WI38 (cell line): ENCODE measurements around the gene FOXK2.

Source experiments
- H3K4me3 ChIP-seq: 2 replicates; pipeline ENCODE4 v1.5.1; 2011; ENCODE audit warnings: low read depth, mild to moderate bottlenecking, control low read depth, low read length
- TF ChIP-seq, protein P1 (sequence below): IDR thresholded peaks from 2 replicates; pipeline ENCODE4 v1.5.1; 2012; ENCODE audit warnings: low read depth, mild to moderate bottlenecking, control low read depth, low read length

The FOXK2 gene

DNA sequence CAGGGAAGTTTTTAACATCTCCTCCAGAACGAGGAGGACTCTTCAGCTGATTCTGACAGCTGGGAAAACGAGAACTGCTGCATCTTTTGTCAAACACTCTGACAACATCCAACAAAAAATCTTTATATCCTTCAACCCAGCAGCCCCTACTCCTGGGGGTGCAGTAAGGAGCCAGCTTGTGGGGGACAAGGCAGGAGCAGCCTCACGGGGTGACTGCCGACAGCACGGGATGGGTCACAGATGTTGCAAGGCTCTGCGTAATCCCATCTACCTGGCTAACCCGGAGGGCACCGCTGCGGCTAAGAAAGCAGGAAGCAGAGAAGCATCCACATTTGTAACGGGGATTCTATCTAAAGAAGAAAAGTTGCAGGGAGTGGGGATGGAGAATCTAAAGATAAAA lies 100.1 kb downstream of the FOXK2 start:
- TF ChIP-seq, protein P1, sequence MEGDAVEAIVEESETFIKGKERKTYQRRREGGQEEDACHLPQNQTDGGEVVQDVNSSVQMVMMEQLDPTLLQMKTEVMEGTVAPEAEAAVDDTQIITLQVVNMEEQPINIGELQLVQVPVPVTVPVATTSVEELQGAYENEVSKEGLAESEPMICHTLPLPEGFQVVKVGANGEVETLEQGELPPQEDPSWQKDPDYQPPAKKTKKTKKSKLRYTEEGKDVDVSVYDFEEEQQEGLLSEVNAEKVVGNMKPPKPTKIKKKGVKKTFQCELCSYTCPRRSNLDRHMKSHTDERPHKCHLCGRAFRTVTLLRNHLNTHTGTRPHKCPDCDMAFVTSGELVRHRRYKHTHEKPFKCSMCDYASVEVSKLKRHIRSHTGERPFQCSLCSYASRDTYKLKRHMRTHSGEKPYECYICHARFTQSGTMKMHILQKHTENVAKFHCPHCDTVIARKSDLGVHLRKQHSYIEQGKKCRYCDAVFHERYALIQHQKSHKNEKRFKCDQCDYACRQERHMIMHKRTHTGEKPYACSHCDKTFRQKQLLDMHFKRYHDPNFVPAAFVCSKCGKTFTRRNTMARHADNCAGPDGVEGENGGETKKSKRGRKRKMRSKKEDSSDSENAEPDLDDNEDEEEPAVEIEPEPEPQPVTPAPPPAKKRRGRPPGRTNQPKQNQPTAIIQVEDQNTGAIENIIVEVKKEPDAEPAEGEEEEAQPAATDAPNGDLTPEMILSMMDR: no peak
- H3K4me3 ChIP-seq: no peak overlapping the region

- H3K4me3 ChIP-seq: no peak overlapping the region
- TF ChIP-seq, protein P1: no peak
Observed at GRCh38 chr17:82623707-82624106, 104.2 kb downstream of the FOXK2 start.

DNA sequence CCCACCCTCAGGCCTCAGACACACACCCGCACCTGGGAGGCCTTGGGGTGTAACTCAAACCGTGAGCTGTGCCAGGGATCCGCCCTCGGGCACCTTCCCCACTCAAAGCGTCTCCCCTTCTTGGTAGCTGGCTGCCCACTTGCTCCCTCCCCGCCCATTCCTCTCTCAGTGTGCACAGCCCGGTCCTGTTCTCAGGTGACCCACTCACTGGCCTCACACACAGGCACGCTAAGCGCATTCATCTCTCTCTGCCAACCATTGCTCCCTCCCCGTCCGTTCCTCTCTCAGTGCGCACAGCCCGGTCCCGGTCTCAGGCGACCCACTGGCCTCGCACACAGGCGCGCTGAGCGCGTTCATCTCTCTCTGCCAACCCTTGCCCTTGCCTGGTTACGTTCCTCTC lies 107.9 kb downstream of the FOXK2 start:
- H3K4me3 ChIP-seq: no peak overlapping the region
- TF ChIP-seq, protein P1: no peak

DNA sequence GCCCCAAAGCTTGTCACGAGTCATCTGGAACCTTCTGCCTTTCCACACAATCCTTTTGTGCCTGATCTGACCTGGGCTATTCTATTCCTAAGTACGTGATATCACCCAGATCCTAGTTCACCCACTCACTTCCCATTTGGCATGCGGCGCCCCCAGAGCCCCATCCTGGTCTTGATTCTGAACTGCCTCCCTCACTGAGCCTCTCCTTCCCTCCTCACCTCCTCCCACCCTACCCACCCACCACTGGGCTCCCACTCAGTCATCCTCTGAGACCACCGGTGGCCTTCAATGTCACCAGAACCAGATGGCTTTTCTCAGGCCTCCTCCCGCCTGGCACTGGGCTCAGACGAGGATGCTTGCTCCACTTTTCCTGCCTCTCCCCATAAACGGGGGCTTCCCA lies 110.2 kb downstream of the FOXK2 start:
- H3K4me3 ChIP-seq: no peak overlapping the region
- TF ChIP-seq, protein P1: no peak

- TF ChIP-seq, protein P1: no peak
- H3K4me3 ChIP-seq: no peak overlapping the region
Observed at GRCh38 chr17:82630212-82630611, 110.7 kb downstream of the FOXK2 start.

GRCh38 chr17:82631544-82631943 lies 112.0 kb downstream of the FOXK2 start:
- H3K4me3 ChIP-seq: no peak overlapping the region
- TF ChIP-seq, protein P1: no peak

DNA sequence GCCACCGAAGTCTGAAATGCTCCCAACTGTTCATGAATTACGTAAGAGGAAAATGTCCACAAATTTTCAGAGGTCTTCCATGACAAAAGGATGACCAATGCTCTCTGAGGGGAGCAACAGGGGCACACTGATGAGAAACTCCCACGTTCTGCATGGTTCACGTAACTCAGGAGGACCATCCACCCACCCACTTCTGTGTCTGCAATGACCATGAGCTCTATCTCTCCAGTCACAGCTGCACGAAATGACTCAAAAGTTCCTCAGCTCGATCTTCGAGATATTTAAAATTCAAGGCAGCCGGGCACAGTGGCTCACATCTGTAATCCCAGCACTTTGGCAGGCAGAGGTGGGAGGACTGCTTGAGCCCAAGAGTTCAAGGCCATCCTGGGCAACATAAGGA lies 112.9 kb downstream of the FOXK2 start:
- no peak overlapping the region for H3K4me3 ChIP-seq
- TF ChIP-seq, protein P1: no peak
